IMR-90 (cell line): ENCODE results near the gene WDR90. TPM values are rescaled to one million over a fixed set of nuclear protein-coding genes. Genes with fewer than 3 reads are reported as not detected.

Experiments used
- ATAC-seq: fragments of 200-7000 bp; cut with Tn5 transposase; 2 replicates; pipeline ENCODE4 v1.9.1; 2020; ENCODE audit warnings: low read depth, mild to moderate bottlenecking, moderate library complexity
- BruUV-seq: library from RNA; stranded (reverse); fragments of 400-500 nt; replicated peaks from 2 replicates; lab custom pipeline; 2021; lab: Mats Ljungman, UMichigan
- CTCF ChIA-PET: fragments of 300-600 bp; formaldehyde crosslinking; extraction: SDS; loops from one replicate; lab custom pipeline; 2021; ENCODE audit warnings: antibody characterized with exemption; lab: Yijun Ruan, JAX
- POLR2A ChIA-PET: fragments of 300-600 bp; sonication (Branson Sonifier 250); formaldehyde crosslinking; loops from one replicate; lab custom pipeline; 2022; ENCODE audit warnings: antibody characterized with exemption; ENCODE audit not compliant: unreplicated experiment; lab: Charles Lee
- DNase-seq: peaks from one replicate; pipeline ENCODE4 v3.0.0; 2013
- H2AFZ ChIP-seq: replicated peaks from 2 replicates; pipeline ENCODE3; 2013; ENCODE audit warnings: low read length, mild to moderate bottlenecking; ENCODE audit not compliant: poor library complexity
- H2AK5ac ChIP-seq: 2 replicates; pipeline ENCODE4 v1.6.1; 2013; ENCODE audit warnings: low read depth, low read length, inconsistent platforms
- H2AK9ac ChIP-seq: replicated peaks from 2 replicates; pipeline ENCODE3; 2013; ENCODE audit warnings: mild to moderate bottlenecking, low read depth, low read length, moderate library complexity; ENCODE audit not compliant: poor library complexity
- H2BK120ac ChIP-seq: 2 replicates; pipeline ENCODE4 v1.6.1; 2013; ENCODE audit warnings: low read depth, low read length, inconsistent platforms
- H2BK15ac ChIP-seq: 3 replicates; pipeline ENCODE4 v1.6.1; 2013; ENCODE audit warnings: low read depth, low read length, inconsistent platforms
- H2BK20ac ChIP-seq: 2 replicates; pipeline ENCODE4 v1.6.1; 2013; ENCODE audit warnings: low read depth, mild to moderate bottlenecking, inconsistent platforms, low read length, moderate library complexity
- H2BK5ac ChIP-seq: 2 replicates; pipeline ENCODE4 v1.6.1; 2013; ENCODE audit warnings: mild to moderate bottlenecking, low read depth, low read length, inconsistent platforms; ENCODE audit not compliant: poor library complexity, severe bottlenecking
- H3K14ac ChIP-seq: replicated peaks from 2 replicates; pipeline ENCODE4 v1.6.1; 2013; ENCODE audit warnings: low read depth, low read length, inconsistent platforms
- H3K18ac ChIP-seq: 2 replicates; pipeline ENCODE4 v1.6.1; 2013; ENCODE audit warnings: low read depth, low read length, control low read depth
- H3K23ac ChIP-seq: 2 replicates; pipeline ENCODE4 v1.6.1; 2013; ENCODE audit warnings: low read depth, low read length, inconsistent platforms
- H3K27ac ChIP-seq: 2 replicates; pipeline ENCODE4 v1.5.1; 2013; ENCODE audit warnings: mild to moderate bottlenecking, control low read depth, low read length; ENCODE audit not compliant: insufficient read depth
- H3K27me3 ChIP-seq: 2 replicates; pipeline ENCODE4 v1.6.1; 2013; ENCODE audit warnings: low read length; ENCODE audit not compliant: control insufficient read depth, insufficient read depth
- H3K36me3 ChIP-seq: 2 replicates; pipeline ENCODE4 v1.6.1; 2013; ENCODE audit warnings: low read length, mixed read lengths; ENCODE audit not compliant: control insufficient read depth, insufficient read depth
- H3K4ac ChIP-seq: 2 replicates; pipeline ENCODE4 v1.6.1; 2013; ENCODE audit warnings: low read depth, low read length, inconsistent platforms
- H3K4me1 ChIP-seq: 2 replicates; pipeline ENCODE4 v1.6.1; 2013; ENCODE audit warnings: low read length, mixed read lengths; ENCODE audit not compliant: control insufficient read depth, insufficient read depth
- H3K4me2 ChIP-seq: 2 replicates; pipeline ENCODE4 v1.6.1; 2013; ENCODE audit warnings: low read depth, mild to moderate bottlenecking, control low read depth, low read length, moderate library complexity
- H3K4me3 ChIP-seq: 2 replicates; pipeline ENCODE4 v1.5.1; 2013; ENCODE audit warnings: low read depth, mild to moderate bottlenecking, control low read depth, low read length, moderate library complexity; ENCODE audit not compliant: insufficient read depth
- H3K56ac ChIP-seq: 2 replicates; pipeline ENCODE4 v1.6.1; 2013; ENCODE audit warnings: low read length, inconsistent platforms; ENCODE audit not compliant: insufficient read depth; ENCODE audit errors: extremely low read depth
- H3K79me1 ChIP-seq, 2 experiments: 2 replicates each; pipeline ENCODE4 v1.6.1; 2013; ENCODE audit warnings: low read length in 2 of 2, inconsistent platforms in 1 of 2, low read depth in 1 of 2
- H3K9ac ChIP-seq: 2 replicates; pipeline ENCODE4 v1.6.1; 2013; ENCODE audit warnings: low read depth, low read length, control low read depth
- H3K9me1 ChIP-seq: 2 replicates; pipeline ENCODE4 v1.6.1; 2013; ENCODE audit warnings: low read length, inconsistent platforms; ENCODE audit not compliant: insufficient read depth
- H3K9me3 ChIP-seq: 2 replicates; pipeline ENCODE4 v1.6.1; 2013; ENCODE audit warnings: low read length; ENCODE audit not compliant: control insufficient read depth, insufficient read depth
- H4K20me1 ChIP-seq: 2 replicates; pipeline ENCODE4 v1.6.1; 2013; ENCODE audit warnings: low read length, inconsistent platforms; ENCODE audit not compliant: insufficient read depth
- H4K5ac ChIP-seq: 2 replicates; pipeline ENCODE4 v1.6.1; 2013; ENCODE audit warnings: mild to moderate bottlenecking, low read depth, low read length, control low read depth
- H4K8ac ChIP-seq, 2 experiments: 2 replicates each; pipeline ENCODE4 v1.6.1; 2013; ENCODE audit warnings: low read depth in 2 of 2, low read length in 2 of 2, control low read depth in 1 of 2, inconsistent platforms in 1 of 2
- H4K91ac ChIP-seq: 2 replicates; pipeline ENCODE4 v1.6.1; 2013; ENCODE audit warnings: low read depth, low read length, inconsistent platforms; ENCODE audit not compliant: insufficient read depth
- BHLHE40 ChIP-seq: fragments of 150-350 bp; IDR thresholded peaks from 2 replicates; pipeline ENCODE4 v1.6.1; 2016; ENCODE audit warnings: mild to moderate bottlenecking, low read depth, low read length
- CEBPB ChIP-seq: IDR thresholded peaks from 2 replicates; pipeline ENCODE4 v1.6.1; 2012; ENCODE audit warnings: low read depth, low read length, improper control_type of control experiment
- CHD1 ChIP-seq: IDR thresholded peaks from 2 replicates; pipeline ENCODE4 v1.6.1; 2012; ENCODE audit warnings: low read depth, low read length, improper control_type of control experiment
- FOS ChIP-seq: fragments of 150-350 bp; IDR thresholded peaks from 2 replicates; pipeline ENCODE4 v1.6.1; 2016; ENCODE audit warnings: low read depth, low read length
- MAFK ChIP-seq: IDR thresholded peaks from 2 replicates; pipeline ENCODE4 v1.6.1; 2012; ENCODE audit warnings: low read depth, low read length, improper control_type of control experiment
- MAZ ChIP-seq: IDR thresholded peaks from 2 replicates; pipeline ENCODE4 v1.6.1; 2012; ENCODE audit warnings: low read depth, mild to moderate bottlenecking, low read length, improper control_type of control experiment, moderate library complexity, borderline replicate concordance
- MXI1 ChIP-seq: IDR thresholded peaks from 2 replicates; pipeline ENCODE4 v1.6.1; 2012; ENCODE audit warnings: low read depth, mild to moderate bottlenecking, low read length, moderate library complexity, borderline replicate concordance
- NFE2L2 ChIP-seq: fragments of 150-350 bp; IDR thresholded peaks from 2 replicates; pipeline ENCODE4 v1.6.1; 2016; ENCODE audit warnings: low read depth, mild to moderate bottlenecking, low read length
- POLR2A ChIP-seq: IDR thresholded peaks from 2 replicates; pipeline ENCODE4 v1.6.1; 2012; ENCODE audit warnings: mild to moderate bottlenecking, low read depth, low read length
- RAD21 ChIP-seq: IDR thresholded peaks from 2 replicates; pipeline ENCODE4 v1.6.1; 2012; ENCODE audit warnings: low read length, improper control_type of control experiment
- RCOR1 ChIP-seq: IDR thresholded peaks from 2 replicates; pipeline ENCODE4 v1.6.1; 2012; ENCODE audit warnings: mild to moderate bottlenecking, low read length, improper control_type of control experiment; ENCODE audit not compliant: insufficient replicate concordance
- RFX5 ChIP-seq: IDR thresholded peaks from 2 replicates; pipeline ENCODE4 v1.8.0; 2012; ENCODE audit warnings: low read depth, mild to moderate bottlenecking, low read length, moderate library complexity
- SMC3 ChIP-seq: fragments of 150-350 bp; IDR thresholded peaks from 2 replicates; pipeline ENCODE4 v1.6.1; 2016; ENCODE audit warnings: low read depth, mild to moderate bottlenecking, antibody characterized with exemption, low read length, moderate library complexity
- WGBS, 2 experiments: methylation state at CpG; one replicate each; pipeline versions ENCODE4 v1.1.5 to v1.1.7; 2013; ENCODE audit warnings: missing lambda C conversion rate in 2 of 2; ENCODE audit not compliant: insufficient read length in 1 of 2; ENCODE audit errors: extremely low coverage in 2 of 2; 5-methylcytosine and 5-hydroxymethylcytosine counted together
- dilution Hi-C: fragments of 300-500 bp; cut with HindIII; formaldehyde crosslinking; loops from one replicate; pipeline ENCODE4 v1.14.3; 2018; ENCODE audit warnings: low sequenced_read_pairs; ENCODE audit not compliant: unreplicated experiment
- in situ Hi-C: fragments of 300-500 bp; cut with MboI; formaldehyde crosslinking; loops from 3 replicates; pipeline ENCODE4 v1.14.3; 2019; ENCODE audit warnings: low sequenced_read_pairs, inconsistent platforms, mixed read lengths
- intact Hi-C: fragments of 100-400 bp; cut with micrococcal nuclease; formaldehyde crosslinking; loops from 2 replicates; pipeline ENCODE4 v1.10.0; 2022
- polyA plus RNA-seq, 3 experiments: library from polyadenylated mRNA; depleted of rRNA; stranded (reverse); fragments of >200 nt; gene quantifications; 2 replicates each; pipeline ENCODE4 v1.2.3, GENCODE V29; 2012; ENCODE audit warnings: low replicate concordance in 1 of 3
- total RNA-seq: library from RNA; depleted of rRNA; stranded (reverse); fragments of >200 nt; gene quantifications from 2 replicates; pipeline ENCODE4 v1.2.3, GENCODE V29; 2012
- TF ChIP-seq, protein P1 (sequence below): fragments of 150-350 bp; IDR thresholded peaks from 2 replicates; pipeline ENCODE4 v1.6.1; 2017; ENCODE audit warnings: mild to moderate bottlenecking, antibody characterized with exemption, low read length, low read depth
- TF ChIP-seq, protein P2 (sequence below): fragments of 150-350 bp; IDR thresholded peaks from 2 replicates; pipeline ENCODE4 v1.6.1; 2016; ENCODE audit warnings: low read depth, mild to moderate bottlenecking, low read length, moderate library complexity, borderline replicate concordance
- TF ChIP-seq, protein P3 (sequence below): conservative IDR thresholded peaks from 2 replicates; pipeline ENCODE4 v1.5.1; 2012; ENCODE audit warnings: mild to moderate bottlenecking, low read depth, low read length, improper control_type of control experiment

Gene WDR90
- total and polyA plus RNA-seq, 2 of the 4 experiments (the other 2 are of a cell fraction), result 1.4 to 18.7 TPM

DNA sequence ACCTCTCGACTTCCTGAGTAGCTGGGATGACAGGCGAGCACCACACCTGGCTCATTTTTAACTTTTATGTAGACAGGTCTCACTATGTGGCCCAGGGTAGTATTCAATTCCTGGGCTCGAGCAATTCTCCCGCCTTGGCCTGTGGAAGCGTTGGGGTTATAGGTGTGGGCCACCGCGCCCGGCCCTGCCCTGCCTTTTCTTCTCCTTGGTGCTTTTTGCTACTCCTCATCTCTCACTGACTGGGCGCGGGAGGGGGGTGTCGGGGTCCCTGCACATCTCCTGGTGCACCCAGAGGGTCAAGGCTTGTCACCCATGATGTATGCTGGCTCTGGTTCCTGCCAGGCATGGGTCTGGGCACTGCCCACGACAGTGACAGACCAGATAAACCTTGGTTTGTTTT lies 4.6 kb upstream of the WDR90 start:
- Histone ChIP-seq H3K4me3 (no peak overlapping the region), H2BK120ac (no peak overlapping the region), H2BK5ac (no peak overlapping the region), H3K27ac (no peak overlapping the region), H2BK15ac (no peak overlapping the region), H4K8ac (no peak overlapping the region), H3K36me3 (no peaks in the 10 kb centered on the region), H3K4ac (no peak overlapping the region), H3K4me1 (peaks cover 16% of the 10 kb centered on the region), H2AK5ac (no peak overlapping the region), H3K14ac (no peak overlapping the region), H3K27me3 (no peaks in the 10 kb centered on the region), H2AK9ac (no peak overlapping the region), H4K5ac (no peak overlapping the region), H2BK20ac (no peak overlapping the region), H3K79me1 (peaks cover 9 to 54% of the 10 kb centered on the region in 2 experiments; a peak in 3 of 4 replicates), H3K23ac (no peak overlapping the region), H4K91ac (no peak overlapping the region), H3K9me3 (no peaks in the 10 kb centered on the region), H3K56ac (no peak overlapping the region), H2AFZ (no peak overlapping the region), H3K9me1 (peaks cover 8% of the 10 kb centered on the region; the same call in 1 of the 2 replicates), H3K18ac (no peak overlapping the region), H3K9ac (no peak overlapping the region), H4K20me1 (no peaks in the 10 kb centered on the region; the same call in 1 of the 2 replicates), H3K4me2 (no peak overlapping the region)
- dilution Hi-C loops (no loop called here), in situ Hi-C loops (loop anchor here (10.0 kb wide), 1 partner anchor 250 kb away; the partner anchor contains the start of gene NME4), intact Hi-C loops (no loop called here)
- ATAC-seq (no peak), DNase-seq (no peak)
- ChIA-PET POLR2A (interaction anchor here (1.2 kb wide), 1 partner anchor 52 kb away, joined by 20 read pairs; no protein-coding TSS in a partner anchor), CTCF (no interaction called here)
- WGBS, 2 experiments, result no CpG with 5 or more reads among the region's 12 CpGs
- BruUV-seq, result no TSS peak
- TF ChIP-seq CHD1 (no peak), SMC3 (no peak), NFE2L2 (no peak), RAD21 (no peak), BHLHE40 (no peak), CEBPB (no peak), RCOR1 (no peak), MAZ (no peak), MAFK (no peak), RFX5 (no peak), FOS (no peak), MXI1 (no peak), POLR2A (no peak)
- TF ChIP-seq, protein P1, sequence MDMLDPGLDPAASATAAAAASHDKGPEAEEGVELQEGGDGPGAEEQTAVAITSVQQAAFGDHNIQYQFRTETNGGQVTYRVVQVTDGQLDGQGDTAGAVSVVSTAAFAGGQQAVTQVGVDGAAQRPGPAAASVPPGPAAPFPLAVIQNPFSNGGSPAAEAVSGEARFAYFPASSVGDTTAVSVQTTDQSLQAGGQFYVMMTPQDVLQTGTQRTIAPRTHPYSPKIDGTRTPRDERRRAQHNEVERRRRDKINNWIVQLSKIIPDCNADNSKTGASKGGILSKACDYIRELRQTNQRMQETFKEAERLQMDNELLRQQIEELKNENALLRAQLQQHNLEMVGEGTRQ, result no peak
- TF ChIP-seq, protein P2, sequence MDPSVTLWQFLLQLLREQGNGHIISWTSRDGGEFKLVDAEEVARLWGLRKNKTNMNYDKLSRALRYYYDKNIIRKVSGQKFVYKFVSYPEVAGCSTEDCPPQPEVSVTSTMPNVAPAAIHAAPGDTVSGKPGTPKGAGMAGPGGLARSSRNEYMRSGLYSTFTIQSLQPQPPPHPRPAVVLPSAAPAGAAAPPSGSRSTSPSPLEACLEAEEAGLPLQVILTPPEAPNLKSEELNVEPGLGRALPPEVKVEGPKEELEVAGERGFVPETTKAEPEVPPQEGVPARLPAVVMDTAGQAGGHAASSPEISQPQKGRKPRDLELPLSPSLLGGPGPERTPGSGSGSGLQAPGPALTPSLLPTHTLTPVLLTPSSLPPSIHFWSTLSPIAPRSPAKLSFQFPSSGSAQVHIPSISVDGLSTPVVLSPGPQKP, result no peak
- TF ChIP-seq, protein P3, sequence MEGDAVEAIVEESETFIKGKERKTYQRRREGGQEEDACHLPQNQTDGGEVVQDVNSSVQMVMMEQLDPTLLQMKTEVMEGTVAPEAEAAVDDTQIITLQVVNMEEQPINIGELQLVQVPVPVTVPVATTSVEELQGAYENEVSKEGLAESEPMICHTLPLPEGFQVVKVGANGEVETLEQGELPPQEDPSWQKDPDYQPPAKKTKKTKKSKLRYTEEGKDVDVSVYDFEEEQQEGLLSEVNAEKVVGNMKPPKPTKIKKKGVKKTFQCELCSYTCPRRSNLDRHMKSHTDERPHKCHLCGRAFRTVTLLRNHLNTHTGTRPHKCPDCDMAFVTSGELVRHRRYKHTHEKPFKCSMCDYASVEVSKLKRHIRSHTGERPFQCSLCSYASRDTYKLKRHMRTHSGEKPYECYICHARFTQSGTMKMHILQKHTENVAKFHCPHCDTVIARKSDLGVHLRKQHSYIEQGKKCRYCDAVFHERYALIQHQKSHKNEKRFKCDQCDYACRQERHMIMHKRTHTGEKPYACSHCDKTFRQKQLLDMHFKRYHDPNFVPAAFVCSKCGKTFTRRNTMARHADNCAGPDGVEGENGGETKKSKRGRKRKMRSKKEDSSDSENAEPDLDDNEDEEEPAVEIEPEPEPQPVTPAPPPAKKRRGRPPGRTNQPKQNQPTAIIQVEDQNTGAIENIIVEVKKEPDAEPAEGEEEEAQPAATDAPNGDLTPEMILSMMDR, result no peak
